Activated B cell treated with CpG ODN at 0.5 μM for 24 hours (primary cell): ENCODE measurements around the gene SLC16A2. TPM values are rescaled to one million over a fixed set of nuclear protein-coding genes. Genes with fewer than 3 reads are reported as not detected.
"Not testable (repeated sequence)": the region's sequence is repeated elsewhere in the genome, so short reads cannot be mapped to it uniquely, and the experiment has no call there.

Experiments
- ATAC-seq: fragments of 200-7000 bp; cut with Tn5 transposase; one replicate; pipeline ENCODE4 v1.10.0; 2021; ENCODE audit warnings: low read depth, mild to moderate bottlenecking, moderate library complexity
- CTCF ChIA-PET: fragments of 350-600 bp; sonication (Branson Sonifier 250); formaldehyde crosslinking; loops from one replicate; lab custom pipeline; 2021; ENCODE audit warnings: antibody characterized with exemption; lab: Charles Lee
- POLR2A ChIA-PET: fragments of 350-600 bp; sonication (Branson Sonifier 250); formaldehyde crosslinking; loops from one replicate; lab custom pipeline; 2021; ENCODE audit warnings: antibody characterized with exemption; lab: Charles Lee
- DNase-seq: peaks from one replicate; pipeline ENCODE4 v3.0.0; 2022
- H3K27ac Mint-ChIP-seq: one replicate; pipeline ENCODE4 v1.8.0; 2020; ENCODE audit warnings: mixed read lengths
- H3K27me3 Mint-ChIP-seq: one replicate; pipeline ENCODE4 v1.8.0; 2021; ENCODE audit warnings: mixed read lengths
- H3K36me3 Mint-ChIP-seq: one replicate; pipeline ENCODE4 v1.8.0; 2021; ENCODE audit warnings: low read depth, mixed read lengths
- H3K4me1 Mint-ChIP-seq: one replicate; pipeline ENCODE4 v1.8.0; 2021; ENCODE audit warnings: mixed read lengths
- H3K4me3 Mint-ChIP-seq: one replicate; pipeline ENCODE4 v1.8.0; 2020; ENCODE audit warnings: mild to moderate bottlenecking, mixed read lengths
- H3K9me3 Mint-ChIP-seq: one replicate; pipeline ENCODE4 v1.8.0; 2020; ENCODE audit warnings: mixed read lengths
- CTCF ChIP-seq: fragments of 200-600 bp; IDR thresholded peaks from one replicate; pipeline ENCODE4 v1.8.0; 2022; ENCODE audit warnings: antibody characterized with exemption, mild to moderate bottlenecking
- intact Hi-C: fragments of 100-400 bp; cut with micrococcal nuclease; formaldehyde crosslinking; loops from one replicate; pipeline ENCODE4 v1.15.1; 2024
- total RNA-seq: library from RNA; stranded (reverse); gene quantifications from 2 replicates; pipeline ENCODE4 v1.2.3, GENCODE V29; 2022

SLC16A2 gene
- total RNA-seq, 1 donor from 2014 or later, result not detected

GRCh38 chrX:74453178-74453577 is 31.9 kb downstream of the SLC16A2 start:
- H3K4me3 Mint-ChIP-seq, result no peak overlapping the region
- ChIA-PET CTCF (no interaction called here), POLR2A (no interaction called here)
- no peaks in the 10 kb centered on the region for H3K36me3 Mint-ChIP-seq
- no peak for DNase-seq
- ATAC-seq, result no peak
- no peak for TF ChIP-seq CTCF
- intact Hi-C loops, result no loop called here
- H3K27me3 Mint-ChIP-seq, result no peaks in the 10 kb centered on the region
- H3K4me1 Mint-ChIP-seq, result no peaks in the 10 kb centered on the region
- H3K9me3 Mint-ChIP-seq, result no peaks in the 10 kb centered on the region
- H3K27ac Mint-ChIP-seq, result no peak overlapping the region

GRCh38 chrX:74454233-74454632 is 32.9 kb downstream of the SLC16A2 start:
- H3K9me3 Mint-ChIP-seq, H3K27me3 Mint-ChIP-seq, intact Hi-C loops, CTCF ChIA-PET, H3K4me1 Mint-ChIP-seq, ATAC-seq, H3K36me3 Mint-ChIP-seq, H3K27ac Mint-ChIP-seq, H3K4me3 Mint-ChIP-seq, DNase-seq, POLR2A ChIA-PET: not testable (repeated sequence)

- Mint-ChIP-seq H3K4me1 (no peaks in the 10 kb centered on the region), H3K27ac (no peak overlapping the region), H3K9me3 (no peaks in the 10 kb centered on the region), H3K4me3 (no peak overlapping the region), H3K36me3 (no peaks in the 10 kb centered on the region), H3K27me3 (no peaks in the 10 kb centered on the region)
- intact Hi-C loops, result no loop called here
- DNase-seq (no peak), ATAC-seq (no peak)
- CTCF ChIA-PET, result no interaction called here
- POLR2A ChIA-PET, result interaction anchor here (0.5 to 0.6 kb wide), 2 partner anchors 9 to 18 kb away, joined by 3 read pairs; no protein-coding TSS in a partner anchor
- no peak for TF ChIP-seq CTCF
Measured at GRCh38 chrX:74458736-74459135, 37.4 kb downstream of the SLC16A2 start.

- ATAC-seq (no peak), DNase-seq (no peak)
- Mint-ChIP-seq H3K27me3 (no peaks in the 10 kb centered on the region), H3K4me3 (no peak overlapping the region), H3K27ac (no peak overlapping the region), H3K36me3 (no peaks in the 10 kb centered on the region), H3K4me1 (no peaks in the 10 kb centered on the region), H3K9me3 (no peaks in the 10 kb centered on the region)
- TF ChIP-seq CTCF, result no peak
- ChIA-PET POLR2A (no interaction called here), CTCF (no interaction called here)
- intact Hi-C loops, result no loop called here
Measured at GRCh38 chrX:74461384-74461783, 40.1 kb downstream of the SLC16A2 start.

GRCh38 chrX:74464722-74465121 is 43.4 kb downstream of the SLC16A2 start:
- Mint-ChIP-seq H3K36me3 (no peaks in the 10 kb centered on the region), H3K9me3 (no peaks in the 10 kb centered on the region), H3K27me3 (no peaks in the 10 kb centered on the region), H3K4me1 (no peaks in the 10 kb centered on the region), H3K4me3 (no peak overlapping the region), H3K27ac (no peak overlapping the region)
- ATAC-seq, result no peak
- POLR2A ChIA-PET, result no interaction called here
- CTCF ChIA-PET, result no interaction called here
- no peak for TF ChIP-seq CTCF
- intact Hi-C loops, result no loop called here
- DNase-seq, result no peak

- ATAC-seq (no peak), DNase-seq (no peak)
- H3K9me3 Mint-ChIP-seq, result no peaks in the 10 kb centered on the region
- CTCF ChIA-PET, result no interaction called here
- no peak overlapping the region for H3K4me3 Mint-ChIP-seq
- H3K27ac Mint-ChIP-seq, result no peak overlapping the region
- TF ChIP-seq CTCF, result no peak
- H3K36me3 Mint-ChIP-seq, result no peaks in the 10 kb centered on the region
- intact Hi-C loops, result no loop called here
- POLR2A ChIA-PET, result no interaction called here
- no peaks in the 10 kb centered on the region for H3K4me1 Mint-ChIP-seq
- H3K27me3 Mint-ChIP-seq, result no peaks in the 10 kb centered on the region
Measured at GRCh38 chrX:74465424-74465823, 44.1 kb downstream of the SLC16A2 start.
